Measurements from ENCODE around the gene CASKIN1.

CASKIN1 gene

GRCh38 chr16:2232094-2232990 is 35.9 kb upstream of the CASKIN1 start:
- no peak for DNase-seq (ENCODE audit: low spot score)

- DNase-seq (ENCODE audit: low spot score) = no peak
These were observed 34.9 kb upstream of the CASKIN1 start for GRCh38 chr16:2231016-2231931.

GRCh38 chr16:2230376-2230775 is 34.0 kb upstream of the CASKIN1 start:
- DNase-seq (ENCODE audit: low spot score) = no peak

GRCh38 chr16:2229632-2230250 is 33.3 kb upstream of the CASKIN1 start:
- DNase-seq (ENCODE audit: low spot score) = no peak

- DNase-seq (ENCODE audit: low spot score) = no peak
These were observed 32.7 kb upstream of the CASKIN1 start for GRCh38 chr16:2229091-2229490.

- no peak for DNase-seq (ENCODE audit: low spot score)
These were observed 31.9 kb upstream of the CASKIN1 start for GRCh38 chr16:2228161-2228824.

GRCh38 chr16:2226918-2227317 is 30.5 kb upstream of the CASKIN1 start:
- DNase-seq (ENCODE audit: low spot score) = no peak

GRCh38 chr16:2226245-2226793 is 29.9 kb upstream of the CASKIN1 start:
- DNase-seq (ENCODE audit: low spot score) = no peak

GRCh38 chr16:2223942-2224486 is 27.6 kb upstream of the CASKIN1 start:
- DNase-seq (ENCODE audit: low spot score) = peak; percentile 76

GRCh38 chr16:2223221-2223941 is 27.0 kb upstream of the CASKIN1 start, which contains the start of gene E4F1:
TSS of gene E4F1 (plus strand) at chr16:2223591. CDS start at chr16:2223614, 23 bp downstream.
- peak; percentile 100 for DNase-seq (ENCODE audit: low spot score)

GRCh38 chr16:2216330-2216729 is 19.9 kb upstream of the CASKIN1 start:
- no peak for DNase-seq (ENCODE audit: low spot score)

- DNase-seq (ENCODE audit: low spot score) = no peak
These were observed 18.2 kb upstream of the CASKIN1 start, which contains the start of gene PGP for GRCh38 chr16:2214719-2214968. TSS of gene PGP (minus strand) at chr16:2214840. CDS start at chr16:2214777, 63 bp downstream.

GRCh38 chr16:2213817-2214718 is 17.7 kb upstream of the CASKIN1 start:
- DNase-seq (ENCODE audit: low spot score) = no peak

- no peak for DNase-seq (ENCODE audit: low spot score)
These were observed 16.2 kb upstream of the CASKIN1 start for GRCh38 chr16:2212362-2213324.

GRCh38 chr16:2211923-2212347 is 15.5 kb upstream of the CASKIN1 start:
- no peak for DNase-seq (ENCODE audit: low spot score)

- peak; percentile 48 for DNase-seq (ENCODE audit: low spot score)
These were observed 14.3 kb upstream of the CASKIN1 start, which contains the start of gene BRICD5 for GRCh38 chr16:2210386-2211365. TSS of gene BRICD5 (minus strand) at chr16:2210863. CDS start at chr16:2210833, 30 bp downstream.

- DNase-seq (ENCODE audit: low spot score) = no peak
These were observed 13.6 kb upstream of the CASKIN1 start for GRCh38 chr16:2210009-2210332.
